ENCODE results near the gene BRD3. TPM values are rescaled to one million over a fixed set of nuclear protein-coding genes. Genes with fewer than 3 reads are reported as not detected.
A peak's percentile ranks its signal among the peaks of the same experiment; 100 is the strongest.

BRD3 gene
- total RNA-seq, 1 donor from 2014 or later, result 98.1 TPM

- Mint-ChIP-seq H3K9me3 (ENCODE audit: low read depth) (no peaks in the 10 kb centered on the region), H3K4me3 (ENCODE audit: low read depth) (no peak overlapping the region), H3K36me3 (ENCODE audit: insufficient read depth) (peaks cover 27% of the 10 kb centered on the region), H3K27ac (no peak overlapping the region), H3K27me3 (no peaks in the 10 kb centered on the region), H3K4me1 (ENCODE audit: low read depth) (no peaks in the 10 kb centered on the region)
- no peak for TF ChIP-seq CTCF (IDR thresholded peaks at IDR 0.05; ENCODE audit: unreplicated experiment)
- DNase-seq (ENCODE audit: low spot score, unreplicated experiment), result no peak
These were observed 35.2 kb downstream of the BRD3 start for GRCh38 chr9:134032456-134033222.

GRCh38 chr9:134031783-134032182 lies 36.0 kb downstream of the BRD3 start:
- H3K36me3 Mint-ChIP-seq (ENCODE audit: insufficient read depth), result peaks cover 24% of the 10 kb centered on the region
- H3K9me3 Mint-ChIP-seq (ENCODE audit: low read depth), result no peaks in the 10 kb centered on the region
- no peak overlapping the region for H3K4me3 Mint-ChIP-seq (ENCODE audit: low read depth)
- no peak for DNase-seq (ENCODE audit: low spot score, unreplicated experiment)
- TF ChIP-seq CTCF (IDR thresholded peaks at IDR 0.05; ENCODE audit: unreplicated experiment), result no peak
- no peaks in the 10 kb centered on the region for H3K27me3 Mint-ChIP-seq
- no peaks in the 10 kb centered on the region for H3K4me1 Mint-ChIP-seq (ENCODE audit: low read depth)
- no peak overlapping the region for H3K27ac Mint-ChIP-seq

GRCh38 chr9:134030821-134031470 lies 36.9 kb downstream of the BRD3 start:
- Mint-ChIP-seq H3K4me3 (ENCODE audit: low read depth) (no peak overlapping the region), H3K27ac (peak overlapping the region; percentile 27), H3K9me3 (ENCODE audit: low read depth) (no peaks in the 10 kb centered on the region), H3K36me3 (ENCODE audit: insufficient read depth) (peaks cover 18% of the 10 kb centered on the region), H3K4me1 (ENCODE audit: low read depth) (no peaks in the 10 kb centered on the region), H3K27me3 (no peaks in the 10 kb centered on the region)
- DNase-seq (ENCODE audit: low spot score, unreplicated experiment), result no peak
- TF ChIP-seq CTCF (IDR thresholded peaks at IDR 0.05; ENCODE audit: unreplicated experiment), result no peak

GRCh38 chr9:134029248-134030226 lies 38.3 kb downstream of the BRD3 start:
- no peak for TF ChIP-seq CTCF (IDR thresholded peaks at IDR 0.05; ENCODE audit: unreplicated experiment)
- no peak for DNase-seq (ENCODE audit: low spot score, unreplicated experiment)
- no peak overlapping the region for H3K27ac Mint-ChIP-seq
- no peaks in the 10 kb centered on the region for H3K4me1 Mint-ChIP-seq (ENCODE audit: low read depth)
- H3K4me3 Mint-ChIP-seq (ENCODE audit: low read depth), result no peak overlapping the region
- peaks cover 14% of the 10 kb centered on the region for H3K36me3 Mint-ChIP-seq (ENCODE audit: insufficient read depth)
- H3K9me3 Mint-ChIP-seq (ENCODE audit: low read depth), result no peaks in the 10 kb centered on the region
- no peaks in the 10 kb centered on the region for H3K27me3 Mint-ChIP-seq

Measured in progenitor cell of endocrine pancreas (in vitro differentiated cells).